LNCAP (cell line): ENCODE results near the gene AXIN1.

Source experiments
- TF ChIP-seq, protein P1 (sequence below): fragments of 450-650 bp; IDR thresholded peaks from 2 replicates; pipeline ENCODE4 v1.5.1; 2017; ENCODE audit warnings: mild to moderate bottlenecking

AXIN1 gene

GRCh38 chr16:321532-321931, 31.0 kb downstream of the AXIN1 start:
- TF ChIP-seq, protein P1, sequence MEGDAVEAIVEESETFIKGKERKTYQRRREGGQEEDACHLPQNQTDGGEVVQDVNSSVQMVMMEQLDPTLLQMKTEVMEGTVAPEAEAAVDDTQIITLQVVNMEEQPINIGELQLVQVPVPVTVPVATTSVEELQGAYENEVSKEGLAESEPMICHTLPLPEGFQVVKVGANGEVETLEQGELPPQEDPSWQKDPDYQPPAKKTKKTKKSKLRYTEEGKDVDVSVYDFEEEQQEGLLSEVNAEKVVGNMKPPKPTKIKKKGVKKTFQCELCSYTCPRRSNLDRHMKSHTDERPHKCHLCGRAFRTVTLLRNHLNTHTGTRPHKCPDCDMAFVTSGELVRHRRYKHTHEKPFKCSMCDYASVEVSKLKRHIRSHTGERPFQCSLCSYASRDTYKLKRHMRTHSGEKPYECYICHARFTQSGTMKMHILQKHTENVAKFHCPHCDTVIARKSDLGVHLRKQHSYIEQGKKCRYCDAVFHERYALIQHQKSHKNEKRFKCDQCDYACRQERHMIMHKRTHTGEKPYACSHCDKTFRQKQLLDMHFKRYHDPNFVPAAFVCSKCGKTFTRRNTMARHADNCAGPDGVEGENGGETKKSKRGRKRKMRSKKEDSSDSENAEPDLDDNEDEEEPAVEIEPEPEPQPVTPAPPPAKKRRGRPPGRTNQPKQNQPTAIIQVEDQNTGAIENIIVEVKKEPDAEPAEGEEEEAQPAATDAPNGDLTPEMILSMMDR = no peak

GRCh38 chr16:320206-320605, 32.3 kb downstream of the AXIN1 start:
- TF ChIP-seq, protein P1 = no peak

GRCh38 chr16:318628-319027, 33.9 kb downstream of the AXIN1 start:
- TF ChIP-seq, protein P1 = peak; percentile 20; the same call in 1 of the 2 replicates

DNA sequence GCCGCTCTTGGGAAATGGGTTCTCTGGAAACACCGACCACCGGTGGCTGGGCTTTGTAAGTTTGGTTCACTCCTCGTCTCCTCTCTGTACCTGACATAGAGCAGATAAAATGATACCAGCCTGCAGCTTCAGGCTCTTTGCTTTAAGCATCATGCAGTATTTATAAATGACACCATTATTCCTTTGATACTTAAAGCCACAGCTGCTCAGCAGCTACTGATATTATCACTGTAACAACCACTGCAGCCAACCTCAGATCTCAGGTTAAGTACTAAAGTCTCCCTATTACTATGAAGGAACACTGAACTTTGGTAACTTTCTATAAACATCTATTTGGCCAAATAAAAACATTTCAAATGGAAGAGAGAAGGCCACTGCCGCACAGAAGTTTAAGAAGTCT, 34.9 kb downstream of the AXIN1 start:
- TF ChIP-seq, protein P1 = no peak

- TF ChIP-seq, protein P1 = no peak
Measured at GRCh38 chr16:316741-317464, 35.6 kb downstream of the AXIN1 start.

DNA sequence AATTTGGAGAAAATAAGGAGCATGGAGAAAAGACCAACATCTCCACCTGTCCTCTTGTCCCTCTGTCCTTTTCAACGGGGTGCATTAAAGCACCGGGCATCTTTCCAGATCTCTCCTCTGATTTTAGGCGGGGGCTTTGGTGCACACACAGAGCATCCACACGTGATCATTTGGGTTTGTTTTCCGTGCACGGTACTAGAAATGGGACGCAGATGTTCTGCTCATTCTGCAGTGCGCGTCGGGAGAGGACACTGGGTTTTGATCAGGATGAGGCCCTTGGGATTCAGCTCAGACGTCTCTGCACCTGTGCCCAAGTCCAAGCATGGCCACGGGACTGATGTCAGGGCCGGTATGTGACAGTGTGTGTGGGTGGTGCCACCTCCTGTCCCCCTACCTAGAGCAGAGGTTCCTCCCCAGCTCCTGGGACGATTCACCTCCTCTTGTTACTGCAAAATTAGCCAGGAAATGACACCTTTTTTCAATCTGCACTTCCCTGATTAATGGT, 37.7 kb downstream of the AXIN1 start:
- TF ChIP-seq, protein P1 = no peak

- TF ChIP-seq, protein P1 = no peak
Measured at GRCh38 chr16:314351-314750, 38.2 kb downstream of the AXIN1 start.
